ENCODE data around the gene RASGEF1C.
"Not testable (repeated sequence)": the region's sequence is repeated elsewhere in the genome, so short reads cannot be mapped to it uniquely, and the experiment has no call there.

The RASGEF1C gene

GRCh38 chr5:180126716-180127681 is 82.0 kb downstream of the RASGEF1C start:
- TF ChIP-seq CTCF (IDR thresholded peaks at IDR 0.05; ENCODE audit: control insufficient read depth, extremely low read depth, insufficient read depth), result peak; percentile 97

GRCh38 chr5:180126156-180126555 is 82.9 kb downstream of the RASGEF1C start:
- not testable (repeated sequence) for DNase-seq (ENCODE audit: low read depth)

More at GRCh38 chr5:180126716-180127681, 82.0 kb downstream of the RASGEF1C start:
- peak overlapping the region; percentile 32 for H3K4me3 ChIP-seq (ENCODE audit: low read depth, low read length)
- no peak for DNase-seq (ENCODE audit: low read depth)

GRCh38 chr5:180124662-180125061 is 84.3 kb downstream of the RASGEF1C start:
- not testable (repeated sequence) for DNase-seq (ENCODE audit: low read depth); H3K4me3 ChIP-seq (ENCODE audit: low read depth, low read length)

More at GRCh38 chr5:180126156-180126555, 82.9 kb downstream of the RASGEF1C start:
- H3K4me3 ChIP-seq (ENCODE audit: low read depth, low read length), result not testable (repeated sequence)

- H3K4me3 ChIP-seq (ENCODE audit: low read depth, low read length), result no peak overlapping the region
- TF ChIP-seq CTCF (IDR thresholded peaks at IDR 0.05; ENCODE audit: control insufficient read depth, extremely low read depth, insufficient read depth), result no peak
- DNase-seq (ENCODE audit: low read depth), result no peak
Measured at GRCh38 chr5:180122875-180123274, 86.1 kb downstream of the RASGEF1C start.

DNA sequence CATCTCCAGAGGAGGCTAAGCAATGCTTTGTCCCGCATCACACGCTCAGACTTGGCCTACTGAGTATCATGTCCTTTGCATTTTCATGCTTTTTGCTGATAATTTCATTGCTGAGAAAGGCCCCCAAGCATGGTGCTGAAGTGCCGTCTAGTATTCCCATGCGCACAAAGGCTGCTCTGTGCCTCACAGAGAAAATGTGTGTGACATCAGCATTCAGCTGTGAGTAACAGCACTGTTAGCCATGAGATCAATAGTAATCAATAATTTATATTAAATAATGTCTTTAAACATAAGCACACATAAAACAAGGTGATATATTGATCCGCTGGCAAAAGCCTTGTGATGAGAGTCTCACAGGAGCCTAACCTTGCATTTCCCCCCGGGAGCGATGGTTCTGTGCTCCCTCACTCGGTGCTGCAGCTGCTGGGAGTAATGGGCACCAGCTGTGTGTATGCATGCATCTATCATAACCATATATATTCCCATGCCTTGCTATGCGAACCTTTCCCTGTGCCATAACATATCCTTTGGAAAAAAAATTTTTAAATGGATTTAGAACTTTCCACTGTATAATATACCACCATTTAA is 87.1 kb downstream of the RASGEF1C start:
- no peak for TF ChIP-seq CTCF (IDR thresholded peaks at IDR 0.05; ENCODE audit: control insufficient read depth, extremely low read depth, insufficient read depth)
- no peak for DNase-seq (ENCODE audit: low read depth)

DNA sequence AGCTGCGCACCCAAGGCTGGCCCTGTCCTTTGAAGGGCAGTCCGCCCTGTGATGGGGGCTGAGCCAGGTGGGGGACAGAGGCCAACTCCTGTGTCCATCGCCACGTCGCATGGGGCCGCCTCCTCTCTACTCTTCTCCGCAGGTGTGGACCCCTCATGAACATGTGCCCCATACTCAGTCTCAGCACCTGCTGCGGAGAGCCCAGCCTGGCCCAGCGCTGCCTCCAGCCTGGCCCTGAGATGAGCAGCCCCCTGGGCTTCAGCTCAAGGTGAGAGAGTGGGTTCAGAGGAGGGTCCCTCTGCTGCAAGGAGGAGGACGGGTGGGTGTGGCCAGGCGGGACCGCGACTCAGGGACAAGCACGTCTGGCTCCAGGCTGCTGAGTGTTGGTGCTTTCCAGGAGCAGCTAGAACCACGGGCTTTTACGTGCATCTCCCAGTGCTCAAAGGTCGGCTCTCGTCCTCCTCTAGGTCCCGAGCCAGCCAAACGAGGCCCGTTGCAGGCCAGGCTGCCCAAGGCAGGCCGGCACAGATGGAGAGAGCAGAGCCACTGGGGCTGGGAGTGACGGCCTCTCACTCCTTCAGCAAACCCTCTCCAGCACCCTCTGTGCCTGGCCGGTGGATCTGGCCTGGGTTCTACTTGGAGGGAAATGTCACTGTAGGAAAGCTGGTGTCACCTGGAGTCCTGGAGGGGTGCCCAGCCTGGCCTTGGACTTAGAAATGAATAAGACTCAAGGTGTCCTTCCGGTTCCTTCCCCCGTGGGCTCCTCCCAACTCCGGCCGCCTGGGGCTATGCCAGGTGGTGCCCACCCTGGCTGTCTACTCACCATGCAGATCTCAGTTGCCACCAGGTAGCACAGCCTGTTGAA is 88.5 kb downstream of the RASGEF1C start:
- no peak overlapping the region for H3K4me3 ChIP-seq (ENCODE audit: low read depth, low read length)
- no peak for TF ChIP-seq CTCF (IDR thresholded peaks at IDR 0.05; ENCODE audit: control insufficient read depth, extremely low read depth, insufficient read depth)
- no peak for DNase-seq (ENCODE audit: low read depth)

More for the DNA sequence above, 87.1 kb downstream of the RASGEF1C start:
- H3K4me3 ChIP-seq (ENCODE audit: low read depth, low read length), result no peak overlapping the region

- TF ChIP-seq CTCF (IDR thresholded peaks at IDR 0.05; ENCODE audit: control insufficient read depth, extremely low read depth, insufficient read depth), result no peak
- no peak for DNase-seq (ENCODE audit: low read depth)
- H3K4me3 ChIP-seq (ENCODE audit: low read depth, low read length), result no peak overlapping the region
Measured at GRCh38 chr5:180119903-180120236, 89.1 kb downstream of the RASGEF1C start.

Data from LNCaP clone FGC (cell line).